GM12865 (cell line): ENCODE results near the gene RNF144B.
"Not testable (repeated sequence)": the region's sequence is repeated elsewhere in the genome, so short reads cannot be mapped to it uniquely, and the experiment has no call there.

Source experiments
- DNase-seq: peaks from one replicate; pipeline ENCODE4 v3.0.0; 2010; ENCODE audit warnings: low read depth
- H3K4me3 ChIP-seq: 2 replicates; pipeline ENCODE4 v1.5.1; 2011; ENCODE audit warnings: mild to moderate bottlenecking, low read depth, low read length, control low read depth
- TF ChIP-seq, protein P1 (sequence below): IDR thresholded peaks from 2 replicates; pipeline ENCODE4 v1.5.1; 2011; ENCODE audit warnings: low read length, control low read depth, low read depth, inconsistent platforms; ENCODE audit not compliant: insufficient read depth; ENCODE audit errors: missing control alignments

The RNF144B gene

DNA sequence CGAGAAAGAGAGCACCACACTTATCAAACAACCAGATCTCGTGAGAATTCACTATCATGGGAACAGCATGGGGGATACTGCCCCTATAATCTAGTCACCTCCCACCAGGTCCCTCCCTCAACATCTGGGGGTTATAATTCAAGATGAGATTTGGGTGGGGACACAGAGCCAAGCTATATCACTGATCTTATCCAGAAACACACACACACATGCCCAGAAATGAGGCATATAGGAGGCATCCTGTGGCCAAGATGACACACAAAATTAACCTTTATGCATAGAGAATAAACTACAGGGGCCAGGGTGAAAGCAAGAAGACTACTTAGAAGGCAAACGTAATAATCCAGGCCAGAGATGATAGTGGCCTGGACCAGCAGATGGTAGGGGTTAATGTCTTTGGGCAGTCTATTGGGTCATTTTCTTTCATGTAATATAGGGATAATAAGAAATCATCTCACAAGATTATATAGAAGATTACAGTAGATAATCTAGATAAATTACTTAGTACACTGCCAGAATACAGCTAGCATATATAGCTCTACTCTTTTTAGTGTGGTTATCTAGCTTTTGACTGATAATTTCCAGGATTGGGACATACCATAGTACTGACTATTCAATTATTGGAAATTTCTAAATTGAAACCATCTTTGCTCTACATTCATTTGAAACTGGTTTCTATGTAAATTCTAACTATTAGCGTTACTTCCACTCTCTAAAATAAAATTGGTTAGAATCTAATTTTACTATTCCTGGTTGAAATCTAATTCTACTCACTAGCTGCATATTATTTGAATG is 20.0 kb downstream of the RNF144B start:
- TF ChIP-seq, protein P1, sequence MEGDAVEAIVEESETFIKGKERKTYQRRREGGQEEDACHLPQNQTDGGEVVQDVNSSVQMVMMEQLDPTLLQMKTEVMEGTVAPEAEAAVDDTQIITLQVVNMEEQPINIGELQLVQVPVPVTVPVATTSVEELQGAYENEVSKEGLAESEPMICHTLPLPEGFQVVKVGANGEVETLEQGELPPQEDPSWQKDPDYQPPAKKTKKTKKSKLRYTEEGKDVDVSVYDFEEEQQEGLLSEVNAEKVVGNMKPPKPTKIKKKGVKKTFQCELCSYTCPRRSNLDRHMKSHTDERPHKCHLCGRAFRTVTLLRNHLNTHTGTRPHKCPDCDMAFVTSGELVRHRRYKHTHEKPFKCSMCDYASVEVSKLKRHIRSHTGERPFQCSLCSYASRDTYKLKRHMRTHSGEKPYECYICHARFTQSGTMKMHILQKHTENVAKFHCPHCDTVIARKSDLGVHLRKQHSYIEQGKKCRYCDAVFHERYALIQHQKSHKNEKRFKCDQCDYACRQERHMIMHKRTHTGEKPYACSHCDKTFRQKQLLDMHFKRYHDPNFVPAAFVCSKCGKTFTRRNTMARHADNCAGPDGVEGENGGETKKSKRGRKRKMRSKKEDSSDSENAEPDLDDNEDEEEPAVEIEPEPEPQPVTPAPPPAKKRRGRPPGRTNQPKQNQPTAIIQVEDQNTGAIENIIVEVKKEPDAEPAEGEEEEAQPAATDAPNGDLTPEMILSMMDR: no peak
- no peak for DNase-seq
- H3K4me3 ChIP-seq: no peak overlapping the region

DNA sequence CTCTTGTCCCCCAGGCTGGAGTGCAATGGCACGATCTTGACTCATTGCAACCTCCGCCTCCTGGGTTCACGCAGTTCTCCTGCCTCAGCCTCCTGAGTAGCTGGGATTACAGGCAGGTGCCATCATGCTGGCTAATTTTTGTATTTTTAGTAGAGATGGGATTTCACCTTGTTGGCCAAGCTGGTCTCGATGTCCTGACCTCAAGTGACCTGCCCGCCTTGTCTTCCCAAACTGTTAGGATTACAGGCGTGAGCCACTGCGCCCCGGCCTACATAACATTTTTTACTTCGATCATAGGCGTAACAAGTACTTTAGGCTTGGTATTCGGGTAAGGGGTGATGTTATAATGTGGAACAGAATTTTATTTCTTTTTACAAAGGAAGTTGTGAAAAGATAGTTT is 22.5 kb downstream of the RNF144B start:
- DNase-seq, H3K4me3 ChIP-seq: not testable (repeated sequence)

DNA sequence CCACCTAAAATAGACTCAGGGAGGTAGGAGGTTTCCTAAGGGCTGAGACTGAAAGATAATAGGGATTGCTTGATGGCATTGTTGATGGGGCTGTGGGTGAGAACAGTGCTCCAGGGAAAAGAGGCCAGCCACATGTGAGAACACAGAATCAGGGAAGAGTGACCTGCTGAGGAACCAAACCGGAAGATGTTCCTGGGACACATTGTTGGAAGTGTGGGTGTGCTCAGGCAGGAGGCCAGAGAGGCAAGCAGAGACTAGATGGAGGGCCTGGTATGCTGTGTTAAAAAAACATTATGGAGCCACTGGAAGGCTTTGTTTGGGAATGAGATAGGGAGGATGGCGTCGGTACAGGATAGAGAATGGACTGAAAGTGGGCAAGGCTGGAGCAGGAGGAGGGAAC is 23.3 kb downstream of the RNF144B start:
- H3K4me3 ChIP-seq: no peak overlapping the region
- TF ChIP-seq, protein P1: no peak
- no peak for DNase-seq

DNA sequence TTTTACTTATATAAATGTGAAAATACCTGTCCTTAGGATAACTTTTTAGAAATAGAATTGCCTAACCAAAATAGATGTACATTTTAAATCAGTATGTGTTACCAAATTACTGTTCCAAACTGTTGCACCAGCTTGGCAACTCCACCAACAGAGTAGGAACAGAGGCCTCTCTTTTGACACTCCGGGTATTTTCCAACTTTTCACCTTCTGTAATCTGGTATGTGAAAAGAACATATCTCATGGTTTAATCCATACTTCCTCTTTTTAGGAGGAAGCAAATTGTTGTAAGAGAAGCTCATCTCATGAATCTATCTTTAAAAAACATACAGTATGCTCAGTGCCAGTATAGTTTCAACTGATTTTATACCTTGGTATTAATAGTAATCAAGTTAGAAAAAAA is 24.9 kb downstream of the RNF144B start:
- no peak overlapping the region for H3K4me3 ChIP-seq
- TF ChIP-seq, protein P1: no peak
- DNase-seq: no peak

DNA sequence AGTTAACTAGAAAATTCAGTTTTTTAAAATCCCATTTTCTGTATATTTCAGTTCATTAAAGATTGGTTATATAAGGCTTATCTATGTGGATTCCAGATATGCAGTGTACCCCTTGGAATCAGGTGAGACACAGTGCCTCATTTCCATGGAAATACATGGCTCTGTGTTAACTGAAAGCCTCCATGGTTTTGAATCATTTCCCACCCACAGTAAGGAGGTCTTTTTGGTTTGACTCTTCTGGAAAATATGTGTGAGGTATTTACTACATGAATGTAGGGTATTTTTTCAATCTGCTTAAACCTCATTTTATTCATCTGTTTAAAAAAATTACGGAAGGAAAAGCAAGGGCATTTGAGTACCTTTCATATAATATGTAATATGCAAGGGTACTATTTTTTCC is 25.5 kb downstream of the RNF144B start:
- TF ChIP-seq, protein P1: no peak
- no peak overlapping the region for H3K4me3 ChIP-seq
- no peak for DNase-seq

DNA sequence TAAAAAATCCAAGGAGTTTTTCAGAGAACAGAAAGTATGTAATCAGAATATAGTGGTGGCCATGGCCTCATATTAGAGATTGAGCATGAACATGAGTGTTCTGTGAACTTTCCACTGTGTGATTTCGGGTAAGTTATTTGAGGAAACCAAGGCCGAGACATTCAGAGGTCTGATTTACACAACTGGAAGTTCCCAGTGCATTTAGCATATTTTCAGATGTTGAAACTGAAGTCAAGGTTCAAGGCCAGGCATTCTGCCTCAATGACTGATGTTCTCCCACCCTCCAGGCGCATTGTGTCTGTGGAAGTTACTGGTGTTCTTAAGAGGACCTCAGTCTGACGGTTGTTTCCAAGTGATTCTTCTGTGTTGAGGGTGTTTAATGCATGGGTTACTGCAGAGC is 26.2 kb downstream of the RNF144B start:
- TF ChIP-seq, protein P1: no peak
- no peak for DNase-seq
- no peak overlapping the region for H3K4me3 ChIP-seq

DNA sequence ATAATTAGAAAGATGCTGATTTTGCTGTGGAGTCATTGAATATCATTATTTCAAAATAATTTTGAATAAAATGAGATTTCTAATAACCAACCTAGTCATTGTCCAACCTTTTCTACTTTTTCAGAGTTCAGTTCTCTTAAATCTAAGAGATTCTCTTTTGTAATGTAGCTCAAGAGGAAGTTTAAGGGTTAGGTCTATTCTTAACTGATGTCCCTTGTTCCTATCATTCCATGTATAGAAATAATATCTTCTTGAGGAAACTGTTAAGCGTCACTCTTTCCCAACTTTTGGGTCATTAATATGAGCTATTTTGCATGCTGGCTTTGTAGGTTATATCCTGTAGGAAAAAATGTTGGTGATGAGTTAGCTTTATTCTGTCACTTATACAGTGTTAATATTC is 27.0 kb downstream of the RNF144B start:
- no peak overlapping the region for H3K4me3 ChIP-seq
- TF ChIP-seq, protein P1: no peak
- no peak for DNase-seq
